ENCODE results near the gene EIF2S3.
"Not testable (repeated sequence)": the region's sequence is repeated elsewhere in the genome, so short reads cannot be mapped to it uniquely, and the experiment has no call there.

The EIF2S3 gene

DNA sequence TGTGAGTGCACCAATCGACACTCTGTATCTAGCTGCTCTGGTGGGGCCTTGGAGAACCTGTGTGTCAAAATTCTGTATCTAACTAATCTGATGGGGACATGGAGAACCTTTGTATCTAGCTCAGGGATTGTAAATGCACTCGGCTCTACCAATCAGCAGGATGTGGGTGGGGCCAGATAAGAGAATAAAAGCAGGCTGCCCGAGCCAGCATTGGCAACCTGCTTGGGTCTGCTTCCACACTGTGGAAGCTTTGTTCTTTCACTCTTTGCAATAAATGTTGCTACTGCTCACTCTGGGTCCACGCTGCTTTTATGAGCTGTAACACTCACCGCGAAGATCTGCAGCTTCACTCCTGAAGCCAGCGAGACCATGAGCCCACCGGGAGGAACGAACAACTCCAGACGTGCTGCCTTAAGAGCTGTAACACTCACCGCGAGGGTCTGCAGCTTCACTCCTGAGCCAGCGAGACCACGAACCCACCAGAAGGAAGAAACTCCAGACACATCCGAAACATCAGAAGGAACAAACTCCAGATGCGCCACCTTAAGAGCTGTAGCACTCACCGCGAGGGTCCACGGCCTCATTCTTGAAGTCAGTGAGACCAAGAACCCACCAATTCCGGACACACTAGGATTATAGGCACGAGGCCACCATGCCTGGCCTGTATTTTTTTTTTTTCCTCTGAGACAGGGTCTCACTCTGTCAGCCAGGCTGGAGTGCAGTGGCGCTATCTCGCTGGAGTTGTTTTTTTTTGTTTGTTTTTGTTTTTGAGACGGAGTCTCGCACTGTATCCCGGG, 4.0 kb upstream of the EIF2S3 start:
- not testable (repeated sequence) for DNase-seq

GRCh38 chrX:24055043-24055356, 244 bp downstream of the EIF2S3 start:
- no peak for DNase-seq

GRCh38 chrX:24063488-24063887, 8.7 kb downstream of the EIF2S3 start:
- DNase-seq, result no peak

DNA sequence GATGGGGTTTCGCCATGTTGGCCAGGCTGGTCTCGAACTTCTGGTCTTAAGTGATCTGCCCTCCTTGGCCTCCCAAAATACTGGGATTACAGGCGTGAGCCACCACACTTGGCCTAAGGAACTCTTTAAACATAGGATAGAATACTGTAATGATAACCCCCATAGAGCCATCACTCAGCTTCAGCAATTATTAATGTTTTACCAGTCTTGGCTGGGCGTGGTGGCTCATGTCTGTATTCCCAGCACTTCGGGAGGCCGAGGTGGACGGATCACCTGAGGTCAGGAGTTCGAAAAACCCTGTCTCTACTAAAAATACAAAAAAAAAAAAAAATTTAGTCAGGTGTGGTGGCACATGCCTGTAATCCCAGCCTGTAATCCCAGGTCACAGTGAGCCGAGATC, 15.1 kb downstream of the EIF2S3 start:
- DNase-seq, result no peak

- no peak for DNase-seq
Observed at GRCh38 chrX:24079411-24079810, 24.7 kb downstream of the EIF2S3 start.

- DNase-seq, result not testable (repeated sequence)
Observed at GRCh38 chrX:24080245-24080644, 25.5 kb downstream of the EIF2S3 start.

DNA sequence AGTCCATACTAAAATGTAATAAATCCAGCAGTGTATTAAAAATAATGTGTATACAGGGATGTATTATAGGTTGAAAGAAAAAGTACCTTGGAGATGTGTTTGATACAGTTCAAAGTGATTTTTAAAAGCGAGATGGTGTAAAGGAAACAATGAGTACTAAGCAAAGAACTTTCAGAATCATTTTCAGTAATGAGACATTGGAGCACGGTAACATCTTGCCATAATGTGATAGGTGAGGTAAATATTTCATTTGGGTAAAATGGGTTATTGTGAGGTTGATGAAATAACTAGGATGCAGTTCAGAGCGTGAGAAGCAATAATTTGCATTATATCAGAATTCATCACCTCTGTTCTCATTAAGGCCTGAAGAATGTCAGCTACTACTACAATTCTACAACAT, 25.9 kb downstream of the EIF2S3 start:
- no peak for DNase-seq

DNA sequence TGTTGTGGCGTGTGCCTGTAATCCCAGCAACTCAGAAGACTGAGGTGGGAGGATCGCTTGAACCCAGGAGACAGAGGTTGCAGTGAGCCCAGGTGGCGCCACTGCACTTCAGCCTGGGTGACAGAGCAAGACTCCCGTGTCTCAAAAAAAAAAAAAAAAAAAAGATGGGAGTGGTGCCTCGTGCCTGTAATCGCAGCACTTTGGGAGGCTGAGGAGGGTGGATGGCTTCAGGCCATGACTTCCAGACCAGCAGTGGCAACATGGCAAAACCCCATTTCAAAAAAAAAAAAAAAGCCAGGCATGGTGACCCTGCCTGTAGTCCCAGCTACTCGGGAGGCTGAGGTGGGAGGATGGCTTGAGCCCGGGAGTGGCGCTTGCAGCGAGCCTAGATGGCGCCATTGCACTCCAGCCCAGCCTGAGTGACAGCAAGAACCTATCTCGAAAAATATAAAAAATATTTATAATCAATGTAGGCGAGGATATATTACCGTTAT, 27.0 kb downstream of the EIF2S3 start:
- DNase-seq, result peak; percentile 2

- DNase-seq, result no peak
Observed at GRCh38 chrX:24082447-24082846, 27.7 kb downstream of the EIF2S3 start.

GRCh38 chrX:24085101-24085500, 30.3 kb downstream of the EIF2S3 start:
- no peak for DNase-seq

DNA sequence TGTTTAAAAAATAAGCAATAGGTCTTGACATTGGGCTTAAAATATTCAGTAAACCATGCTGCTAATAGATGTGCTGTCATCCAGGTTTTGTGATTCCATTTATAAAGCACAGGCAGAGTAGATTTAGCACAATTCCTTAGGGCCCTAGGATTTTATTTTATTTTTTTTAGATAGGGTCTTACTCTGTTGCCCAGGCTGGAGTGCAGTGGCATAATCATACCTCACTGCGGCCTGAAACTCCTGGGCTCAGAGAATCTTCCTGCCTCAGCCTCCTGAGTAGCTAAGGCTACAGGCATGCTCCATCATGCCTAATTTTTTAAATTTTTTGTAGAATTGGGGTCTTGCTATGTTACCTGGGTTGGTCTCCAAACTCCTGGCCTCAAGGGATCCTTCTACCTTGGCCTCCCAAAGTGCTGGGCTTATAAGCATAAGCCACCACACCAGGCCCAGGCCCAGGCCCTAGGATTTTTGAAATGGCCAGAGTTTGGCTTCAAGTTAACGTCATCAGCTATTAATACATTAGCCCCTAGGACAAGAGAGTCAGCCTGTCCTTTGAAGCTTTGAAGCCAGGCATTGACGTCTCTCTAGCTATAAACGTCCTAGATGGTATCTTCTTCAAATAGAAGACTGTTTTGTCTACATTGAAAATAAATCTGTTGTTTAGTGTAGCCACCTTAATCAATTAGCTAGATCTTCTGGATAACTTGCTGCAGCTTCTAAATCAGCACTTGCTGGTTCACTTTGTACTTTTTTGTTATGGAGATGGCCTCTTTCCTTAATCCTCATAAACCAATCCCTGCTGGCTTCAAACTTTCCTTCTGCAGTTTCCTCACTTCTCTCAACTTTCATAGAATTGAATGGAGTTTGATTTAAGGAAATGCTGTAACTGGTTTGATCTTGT, 35.8 kb downstream of the EIF2S3 start:
- DNase-seq, result no peak

- DNase-seq, result no peak
Observed at GRCh38 chrX:24093746-24094145, 39.0 kb downstream of the EIF2S3 start.

DNA sequence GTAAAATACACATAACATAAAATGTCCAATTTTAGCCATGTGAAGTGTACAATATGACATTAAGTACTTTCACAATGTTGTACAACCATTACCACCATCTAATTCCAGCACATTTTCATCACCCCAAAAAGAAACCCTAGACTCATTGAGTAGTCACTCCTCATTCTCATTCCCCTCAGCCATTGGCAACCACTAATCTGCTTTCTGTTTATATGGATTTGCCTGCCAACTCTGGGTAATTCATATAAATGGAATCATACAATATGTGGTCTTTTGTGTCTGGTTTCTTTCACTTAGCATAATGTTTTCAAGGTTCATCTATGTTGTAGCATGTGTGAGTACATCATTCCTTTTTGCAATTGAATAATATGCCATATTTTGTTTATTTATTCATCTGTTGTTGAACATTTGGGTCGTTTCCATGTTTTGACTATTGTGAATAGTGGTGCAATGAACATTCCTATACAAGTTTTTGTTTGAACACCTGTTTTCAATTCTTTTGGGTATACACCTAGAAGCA, 43.0 kb downstream of the EIF2S3 start:
- DNase-seq, result no peak

DNA sequence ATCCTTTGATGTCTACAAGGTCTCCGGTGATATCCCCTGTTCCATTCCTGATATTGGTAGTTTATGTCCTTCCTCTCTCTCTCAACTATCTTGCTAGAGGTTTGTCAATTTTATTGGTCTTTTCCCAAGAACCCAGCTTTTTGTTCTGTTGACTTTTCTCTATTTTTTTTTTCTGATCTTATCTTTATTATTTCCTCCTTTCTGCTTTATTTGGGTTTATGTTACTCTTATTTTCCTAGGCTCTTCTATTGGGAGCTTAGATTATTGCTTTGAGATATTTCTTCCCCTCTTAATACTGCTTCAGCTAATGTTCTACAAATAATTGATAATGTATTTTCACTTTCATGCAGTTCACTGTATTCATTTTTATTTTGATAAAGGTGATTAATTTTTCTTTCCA, 44.2 kb downstream of the EIF2S3 start:
- no peak for DNase-seq

- DNase-seq, result no peak
Observed at GRCh38 chrX:24099394-24099793, 44.6 kb downstream of the EIF2S3 start.

DNA sequence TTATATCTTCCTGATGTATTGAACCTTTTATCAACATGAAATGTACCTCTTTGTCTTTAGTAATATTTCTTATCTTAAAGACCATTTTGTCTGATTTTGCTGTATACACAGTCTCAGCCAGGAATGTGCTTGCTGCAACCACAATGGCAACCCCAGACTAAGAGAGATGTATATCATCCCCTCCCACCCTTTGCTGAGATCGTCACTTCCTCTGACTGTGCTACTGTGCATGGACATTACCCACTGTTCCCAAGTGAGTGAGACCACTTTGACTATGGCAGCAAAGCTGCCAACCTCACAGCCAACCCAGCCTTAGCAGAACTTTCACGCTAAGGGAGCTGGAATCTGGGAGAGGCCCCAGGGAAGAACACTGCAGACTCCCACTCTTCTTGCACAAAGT, 46.0 kb downstream of the EIF2S3 start:
- DNase-seq, result no peak

GRCh38 chrX:24110069-24110468, 55.3 kb downstream of the EIF2S3 start:
- no peak for DNase-seq

DNA sequence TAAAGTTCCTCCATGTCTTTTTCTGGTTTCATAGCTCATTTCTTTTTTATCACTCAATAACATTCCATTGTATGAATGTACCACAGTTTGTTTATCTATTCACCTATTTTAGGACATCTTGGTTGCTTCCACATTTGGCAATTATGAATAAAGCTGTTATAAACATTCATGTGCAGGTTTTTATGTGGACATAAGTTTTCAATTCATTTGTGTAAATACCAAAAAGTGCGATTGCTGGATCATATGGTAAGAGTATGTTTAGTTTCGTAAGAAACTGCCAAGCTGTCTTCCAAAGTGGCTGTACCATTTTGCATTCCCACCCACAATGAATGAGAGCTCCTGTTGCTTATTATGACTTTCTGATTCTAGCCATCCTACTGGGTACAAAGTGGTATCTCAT, 58.4 kb downstream of the EIF2S3 start:
- no peak for DNase-seq

- no peak for DNase-seq
Observed at GRCh38 chrX:24117258-24117657, 62.5 kb downstream of the EIF2S3 start.

DNA sequence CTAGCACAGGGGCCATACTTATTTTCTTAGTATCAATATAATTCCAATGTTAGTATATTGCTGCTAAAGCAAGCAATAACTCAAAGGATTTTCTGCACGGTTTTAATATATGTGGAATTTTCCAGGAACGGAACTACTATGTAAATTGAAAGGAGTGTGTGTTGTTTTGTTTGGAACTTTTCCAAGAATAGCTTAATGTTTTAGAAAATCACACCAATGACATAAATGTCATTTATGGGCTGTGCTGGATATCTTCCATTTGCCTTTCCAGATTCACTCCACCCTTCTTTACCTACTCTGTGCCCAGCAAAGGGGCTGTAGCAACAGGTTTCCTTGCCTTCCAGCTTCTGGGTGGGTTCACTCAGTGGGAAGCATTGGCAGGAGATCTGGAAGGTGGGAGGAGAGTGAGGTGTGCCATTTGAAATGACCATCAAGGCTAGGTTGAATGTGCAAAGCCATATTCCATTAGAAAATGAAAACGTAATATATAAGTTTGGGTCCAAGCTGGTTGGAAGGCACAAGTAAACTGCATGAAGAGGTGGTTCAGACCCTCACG, 69.6 kb downstream of the EIF2S3 start:
- DNase-seq, result no peak

DNA sequence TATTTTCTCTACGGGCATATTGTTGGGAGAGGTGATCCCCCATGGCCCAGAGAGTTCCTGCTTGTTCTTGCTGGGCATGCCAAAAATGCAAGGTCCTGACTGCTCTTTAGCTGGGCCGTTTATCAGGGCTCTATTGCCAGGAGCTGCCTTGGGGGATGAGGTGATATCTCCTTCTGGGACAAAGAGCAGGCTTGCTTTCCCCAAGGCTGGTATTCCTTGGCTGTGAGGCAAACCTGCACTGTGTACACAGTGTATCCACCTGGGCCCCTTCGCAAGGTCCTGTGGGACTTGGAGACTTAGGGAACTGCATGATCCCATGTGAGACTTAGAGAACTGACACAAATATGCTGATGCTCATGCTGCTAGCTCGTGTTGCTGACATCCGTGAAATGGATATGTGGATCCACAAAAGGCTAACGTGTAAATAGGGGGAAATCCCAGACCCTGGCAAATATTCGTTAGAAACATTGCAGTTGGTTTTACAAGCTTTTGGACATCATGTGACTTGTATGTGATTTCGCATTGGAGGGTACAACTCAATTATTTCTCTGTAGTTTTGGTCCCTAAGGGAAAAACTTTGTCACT, 70.4 kb downstream of the EIF2S3 start:
- DNase-seq, result no peak

All from NK-92 treated with Interleukin-12 subunit alpha and Interleukin-12 subunit beta, amount 100 ng/mL, for 24 hours (cell line).